ENCODE results near the gene PRSS36.
"Not testable (repeated sequence)": the region's sequence is repeated elsewhere in the genome, so short reads cannot be mapped to it uniquely, and the experiment has no call there.

Gene PRSS36

GRCh38 chr16:31106509-31107464 is 43.1 kb downstream of the PRSS36 start:
- H2BK120ac ChIP-seq (ENCODE audit: low read depth, low read length), result no peak overlapping the region
- H3K18ac ChIP-seq (ENCODE audit: low read length), result no peak overlapping the region
- no CpG with 5 or more reads among the region's 28 CpGs for WGBS, 2 donors (ENCODE audit: extremely low coverage in 2 of 2, insufficient read length in 2 of 2, insufficient replicate concordance in 1 of 2)
- H3K79me1 ChIP-seq (ENCODE audit: low read depth, low read length), result peaks cover 8% of the 10 kb centered on the region
- no peak overlapping the region for H2BK15ac ChIP-seq (ENCODE audit: low read length)
- H3K14ac ChIP-seq (ENCODE audit: low read length), result no peak overlapping the region
- no peak overlapping the region for H3K9ac ChIP-seq (ENCODE audit: low read depth, low read length, poor library complexity)
- no peak for DNase-seq (ENCODE audit: low spot score)
- H3K36me3 ChIP-seq (replicated peaks in 1 of 2; ENCODE audit: control insufficient read depth in 2 of 2, insufficient read depth in 2 of 2, low read length in 2 of 2), result peaks cover 23 to 25% of the 10 kb centered on the region in 2 donors
- H3K27me3 ChIP-seq (ENCODE audit: control insufficient read depth in 3 of 3, insufficient read depth in 3 of 3, low read depth in 1 of 3, low read length in 3 of 3), result no peaks in the 10 kb centered on the region
- peak overlapping the region; percentile 99 for H2AFZ ChIP-seq (ENCODE audit: low read length)
- no peak overlapping the region for H2BK5ac ChIP-seq (ENCODE audit: low read length)
- no peak overlapping the region for H3K23ac ChIP-seq (ENCODE audit: low read depth, low read length, poor library complexity)
- no peak overlapping the region for H2AK5ac ChIP-seq (ENCODE audit: low read depth, low read length)
- H3K4me3 ChIP-seq (ENCODE audit: low read length in 2 of 2), result no peak overlapping the region
- no peak overlapping the region for H4K91ac ChIP-seq (ENCODE audit: low read depth, low read length, poor library complexity)
- H3K4me1 ChIP-seq (ENCODE audit: control insufficient read depth in 2 of 2, insufficient read depth in 1 of 2, low read depth in 1 of 2, low read length in 2 of 2), result peaks cover 0 to 7% of the 10 kb centered on the region in 2 donors
- H2BK12ac ChIP-seq (ENCODE audit: low read length), result no peak overlapping the region
- H4K8ac ChIP-seq (ENCODE audit: low read depth, low read length), result no peak overlapping the region
- no peak overlapping the region for H3K4ac ChIP-seq (ENCODE audit: low read length)
- peaks cover 0 to 1% of the 10 kb centered on the region in 2 donors for H3K9me3 ChIP-seq (replicated peaks in 1 of 2; ENCODE audit: control insufficient read depth in 2 of 2, insufficient read depth in 1 of 2, low read depth in 1 of 2, low read length in 2 of 2)
- H3K27ac ChIP-seq (replicated peaks; ENCODE audit: low read length), result no peak overlapping the region
- no peak overlapping the region for H3K4me2 ChIP-seq (ENCODE audit: insufficient read depth, low read length, poor library complexity, severe bottlenecking)

DNA sequence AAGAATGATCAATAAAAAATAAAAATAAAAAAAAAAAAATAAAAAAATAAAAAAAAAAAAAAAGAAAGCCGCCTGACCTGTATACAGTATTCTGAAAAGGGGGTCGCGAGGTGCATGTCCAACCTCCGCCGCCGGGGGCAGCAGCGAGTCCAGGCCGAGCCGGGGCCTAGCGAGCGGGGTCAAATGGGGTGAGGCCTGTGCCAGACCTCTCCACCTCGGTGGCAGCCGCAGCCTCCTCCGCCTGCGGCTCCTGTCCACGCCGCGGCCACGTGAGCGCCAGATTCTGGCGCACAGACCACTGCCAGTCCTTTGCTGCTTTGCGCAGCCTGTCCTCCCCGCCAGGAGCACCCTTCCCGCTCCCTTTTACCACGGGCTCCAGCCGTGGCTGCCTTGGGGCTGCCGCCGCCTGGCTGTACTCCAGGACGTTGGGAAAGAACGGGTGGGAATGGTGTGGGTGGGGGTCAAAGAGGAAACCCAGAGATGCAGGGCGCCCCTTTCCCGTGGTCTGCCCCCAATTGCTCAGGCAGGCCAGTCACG is 44.1 kb downstream of the PRSS36 start:
- Histone ChIP-seq H2BK12ac (ENCODE audit: low read length) (no peak overlapping the region), H2AK5ac (ENCODE audit: low read depth, low read length) (no peak overlapping the region), H4K91ac (ENCODE audit: low read depth, low read length, poor library complexity) (peak overlapping the region; percentile 72), H2BK120ac (ENCODE audit: low read depth, low read length) (no peak overlapping the region), H3K4me2 (ENCODE audit: insufficient read depth, low read length, poor library complexity, severe bottlenecking) (no peak overlapping the region), H3K4me1 (ENCODE audit: control insufficient read depth in 2 of 2, insufficient read depth in 1 of 2, low read depth in 1 of 2, low read length in 2 of 2) (peaks cover 0 to 7% of the 10 kb centered on the region in 2 donors), H3K36me3 (replicated peaks in 1 of 2; ENCODE audit: control insufficient read depth in 2 of 2, insufficient read depth in 2 of 2, low read length in 2 of 2) (peaks cover 13 to 15% of the 10 kb centered on the region in 2 donors), H3K79me1 (ENCODE audit: low read depth, low read length) (peaks cover 8% of the 10 kb centered on the region), H3K4ac (ENCODE audit: low read length) (no peak overlapping the region), H2BK5ac (ENCODE audit: low read length) (no peak overlapping the region), H3K4me3 (ENCODE audit: low read length in 2 of 2) (no peak overlapping the region), H3K9ac (ENCODE audit: low read depth, low read length, poor library complexity) (peak overlapping the region; percentile 44), H4K8ac (ENCODE audit: low read depth, low read length) (no peak overlapping the region), H3K18ac (ENCODE audit: low read length) (peak overlapping the region; percentile 85), H2BK15ac (ENCODE audit: low read length) (peak overlapping the region; percentile 85), H3K27ac (replicated peaks; ENCODE audit: low read length) (no peak overlapping the region), H3K27me3 (ENCODE audit: control insufficient read depth in 3 of 3, insufficient read depth in 3 of 3, low read depth in 1 of 3, low read length in 3 of 3) (no peaks in the 10 kb centered on the region), H3K9me3 (replicated peaks in 1 of 2; ENCODE audit: control insufficient read depth in 2 of 2, insufficient read depth in 1 of 2, low read depth in 1 of 2, low read length in 2 of 2) (peaks cover 0 to 1% of the 10 kb centered on the region in 2 donors), H3K23ac (ENCODE audit: low read depth, low read length, poor library complexity) (peak overlapping the region; percentile 73), H3K14ac (ENCODE audit: low read length) (no peak overlapping the region), H2AFZ (ENCODE audit: low read length) (peak overlapping the region; percentile 75)
- WGBS, 2 donors (ENCODE audit: extremely low coverage in 2 of 2, insufficient read length in 2 of 2, insufficient replicate concordance in 1 of 2), result no CpG with 5 or more reads among the region's 33 CpGs
- peak; percentile 42 for DNase-seq (ENCODE audit: low spot score)

DNA sequence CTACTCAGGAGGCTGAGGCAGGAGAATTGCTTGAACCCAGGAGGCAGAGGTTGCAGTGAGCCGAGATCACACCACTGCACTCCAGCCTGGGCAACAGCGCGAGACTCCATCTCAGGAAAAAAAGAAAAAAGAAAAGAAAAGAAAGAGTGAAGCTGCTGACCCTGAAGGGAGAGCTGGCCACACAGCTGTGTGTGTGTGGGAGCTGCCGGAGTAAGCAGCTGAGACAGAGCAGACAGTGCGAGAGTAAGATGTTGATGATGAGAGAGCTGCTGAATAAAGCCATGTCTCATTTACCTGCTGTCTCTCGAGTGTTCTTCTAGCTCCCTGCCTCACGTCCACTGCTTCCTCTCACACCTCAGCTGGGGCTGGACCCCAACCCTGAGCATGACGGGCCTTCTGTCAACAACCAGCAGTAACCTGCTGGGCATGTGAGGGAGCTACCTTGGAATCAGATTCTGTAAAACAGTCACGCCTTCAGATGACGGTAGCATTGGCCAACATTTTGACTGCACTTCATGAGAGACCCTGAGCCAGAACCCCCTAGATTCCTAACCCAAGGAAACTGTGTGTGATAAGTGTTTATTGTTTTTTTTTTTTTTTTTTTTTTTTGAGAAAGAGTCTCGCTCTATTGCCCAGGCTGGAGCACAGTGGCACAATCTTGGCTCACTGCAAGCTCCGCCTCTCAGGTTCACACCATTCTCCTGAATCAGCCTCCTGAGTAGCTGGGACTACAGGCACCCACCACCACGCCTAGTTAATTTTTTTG is 48.8 kb downstream of the PRSS36 start:
- not testable (repeated sequence) for H3K9me3 ChIP-seq (replicated peaks in 1 of 2; ENCODE audit: control insufficient read depth in 2 of 2, insufficient read depth in 1 of 2, low read depth in 1 of 2, low read length in 2 of 2); H2BK12ac ChIP-seq (ENCODE audit: low read length); H2BK15ac ChIP-seq (ENCODE audit: low read length); H3K4me3 ChIP-seq (ENCODE audit: low read length in 2 of 2); H3K9ac ChIP-seq (ENCODE audit: low read depth, low read length, poor library complexity); H3K79me1 ChIP-seq (ENCODE audit: low read depth, low read length); H3K4me1 ChIP-seq (ENCODE audit: control insufficient read depth in 2 of 2, insufficient read depth in 1 of 2, low read depth in 1 of 2, low read length in 2 of 2); H4K91ac ChIP-seq (ENCODE audit: low read depth, low read length, poor library complexity); H3K36me3 ChIP-seq (replicated peaks in 1 of 2; ENCODE audit: control insufficient read depth in 2 of 2, insufficient read depth in 2 of 2, low read length in 2 of 2); H4K8ac ChIP-seq (ENCODE audit: low read depth, low read length); H3K14ac ChIP-seq (ENCODE audit: low read length); H3K18ac ChIP-seq (ENCODE audit: low read length); DNase-seq (ENCODE audit: low spot score); H3K4me2 ChIP-seq (ENCODE audit: insufficient read depth, low read length, poor library complexity, severe bottlenecking); H3K23ac ChIP-seq (ENCODE audit: low read depth, low read length, poor library complexity); H3K27me3 ChIP-seq (ENCODE audit: control insufficient read depth in 3 of 3, insufficient read depth in 3 of 3, low read depth in 1 of 3, low read length in 3 of 3); H3K4ac ChIP-seq (ENCODE audit: low read length); H2AK5ac ChIP-seq (ENCODE audit: low read depth, low read length); H2BK120ac ChIP-seq (ENCODE audit: low read depth, low read length); H3K27ac ChIP-seq (replicated peaks; ENCODE audit: low read length); H2BK5ac ChIP-seq (ENCODE audit: low read length)
- no CpG with 5 or more reads among the region's 13 CpGs for WGBS, 2 donors (ENCODE audit: extremely low coverage in 2 of 2, insufficient read length in 2 of 2, insufficient replicate concordance in 1 of 2)
- peak overlapping the region; percentile 66 for H2AFZ ChIP-seq (ENCODE audit: low read length)
